Heart left ventricle (tissue), 16 donors: ENCODE data around the gene SRXN1. TPM values are rescaled to one million over a fixed set of nuclear protein-coding genes. Genes with fewer than 3 reads are reported as not detected.

Experiments
- ATAC-seq, 4 donors: fragments of 200-7000 bp; cut with Tn5 transposase; one replicate each; pipeline ENCODE4 v1.9.1; 2020 to 2022; ENCODE audit warnings: moderate library complexity in 4 of 4, mild to moderate bottlenecking in 3 of 4, moderate number of reproducible peaks in 1 of 4
- DNase-seq, 5 donors: peaks; one replicate each; pipeline ENCODE4 v3.0.0-alpha.2; 2020
- H3K27ac ChIP-seq, 12 donors: fragments of 200-600 bp; sonication (generic) in 4 of 12; one replicate each; pipeline versions ENCODE4 v1.5.0 to v1.8.0; 2016 to 2022; ENCODE audit warnings: mild to moderate bottlenecking in 2 of 12
- H3K27me3 ChIP-seq, 9 donors: fragments of 200-600 bp; sonication (generic) in 2 of 9; one replicate each; pipeline versions ENCODE4 v1.5.1 to v1.8.0; 2016 to 2022; ENCODE audit warnings: mild to moderate bottlenecking in 3 of 9
- H3K36me3 ChIP-seq, 9 donors: fragments of 200-600 bp; sonication (generic) in 2 of 9; one replicate each; pipeline versions ENCODE4 v1.5.0 to v1.8.0; 2018 to 2022; ENCODE audit warnings: mild to moderate bottlenecking in 2 of 9
- H3K4me1 ChIP-seq, 12 donors: fragments of 200-600 bp; sonication (generic) in 4 of 12; one replicate each; pipeline versions ENCODE4 v1.5.0 to v1.8.0; 2016 to 2022; ENCODE audit warnings: mild to moderate bottlenecking in 3 of 12
- H3K4me3 ChIP-seq, 12 donors: fragments of 200-600 bp; sonication (generic) in 4 of 12; one replicate each; pipeline versions ENCODE4 v1.5.0 to v1.8.0; 2017 to 2022; ENCODE audit warnings: mild to moderate bottlenecking in 9 of 12, moderate library complexity in 4 of 12
- H3K9me3 ChIP-seq, 12 donors: fragments of 200-600 bp; sonication (generic) in 4 of 12; one replicate each; pipeline versions ENCODE4 v1.5.0 to v1.8.0; 2016 to 2022; ENCODE audit warnings: mild to moderate bottlenecking in 1 of 12
- CTCF ChIP-seq, 12 donors: fragments of 200-600 bp; sonication (generic) in 4 of 12; IDR thresholded peaks; one replicate each; pipeline versions ENCODE4 v1.5.0 to v1.8.0; 2018 to 2022; ENCODE audit warnings: antibody characterized with exemption in 12 of 12, mild to moderate bottlenecking in 5 of 12
- POLR2A ChIP-seq, 2 donors: fragments of 450-650 bp; IDR thresholded peaks; one replicate each; pipeline ENCODE4 v1.6.1; 2017; ENCODE audit warnings: antibody characterized with exemption in 2 of 2, mild to moderate bottlenecking in 2 of 2, moderate library complexity in 2 of 2
- WGBS, 4 donors: extraction: QIAGEN DNeasy Blood & Tissue Kit in 2 of 4; methylation state at CpG; one replicate each; pipeline versions ENCODE4 v1.1.5 to v1.1.7; 2013 to 2018; 5-methylcytosine and 5-hydroxymethylcytosine counted together
- intact Hi-C, 10 donors: fragments of 100-400 bp; cut with DNase I; formaldehyde crosslinking; loops; one replicate each; pipeline versions ENCODE4 v1.11.1 to v1.14.2; 2022
- polyA plus RNA-seq, 2 donors: library from polyadenylated mRNA; stranded (reverse); fragments of 200-250 nt; gene quantifications; one replicate each; pipeline ENCODE4 v1.2.3, GENCODE V29; 2013
- total RNA-seq, 9 donors: library from RNA; depleted of rRNA in 2 of 9; stranded (reverse); fragments of >200 nt in 2 of 9; fragmentation: NEBNext Ultra II Directional in 3 of 9; extraction: Animal tissue kit (Norgen Biotek cat#: 25700) in 3 of 9; gene quantifications; one replicate each; pipeline versions ENCODE4 v1.1.0 to v1.2.4, GENCODE V29; 2016 to 2023
- donor health status: ischemic (EF 13 %, LVEDD 7.1; RV severe dilation, severe dysfunction).
- donor health status: healthy with polysubstance abuse.
- donor health status: DM: no; HTN: yes; CAD: no.
- donor health status: DM: no; HTN: no; CAD: no.
- donor health status: ischemic (EF 25% LVEDD 6.9; RV normal size, moderate dysfunction).
- donor health status: ischemic (EF 25% LVEDD 5.7; RV mildly dilated, moderate dysfunction).
- donor health status: healthy.
- donor health status: DM: yes; HTN: yes; CAD: no.
- donor health status: ischemic (EF 35%, LVEDD 5.7; RV mildly dilated, moderate dysfunction).
- donor health status: nonischemic (EF 11% LVEDD 7.7; RV severe dilation, severe dysfunction).
- donor health status: DM: yes; HTN: yes; CAD: no.
- donor health status: PGD.
- donor health status: ischemic (EF 29% LVEDD 5.4; RV normal size, mild dysfunction).
- donor health status: nonischemic (EF 23%, LVEDD 6.1; RV moderate dilation, normal function).

Gene SRXN1
- total and polyA plus RNA-seq, 11 donors = 11.8 to 147 (median 39.1) TPM

- peaks cover 0 to 24% (median 0%) of the 10 kb centered on the region in 9 donors for H3K36me3 ChIP-seq
- no peaks in the 10 kb centered on the region for H3K9me3 ChIP-seq
- ATAC-seq (peak; percentile 73 to 87 (median 81)), DNase-seq (peak; percentile 82 to 89 (median 84))
- H3K27me3 ChIP-seq = no peaks in the 10 kb centered on the region
- H3K4me1 ChIP-seq = peaks cover 9 to 81% (median 58%) of the 10 kb centered on the region in 12 donors
- 20 to 49% (median 32%) methylated on average over 8 of the region's 8 CpGs for WGBS, 4 donors
- peak overlapping the region; percentile 75 to 93 (median 84) for H3K27ac ChIP-seq
- intact Hi-C loops = loop anchor here in 3 of 10 donors (1.0 to 5.0 kb wide), 4 partner anchors 30 to 40 kb away; no protein-coding TSS in a partner anchor
- peak in 1 of 2 donors; percentile 16 for TF ChIP-seq POLR2A (IDR thresholded peaks at IDR 0.05)
- peak in 2 of 12 donors; percentile 6 to 22 for TF ChIP-seq CTCF (IDR thresholded peaks at IDR 0.05)
- no peak overlapping the region for H3K4me3 ChIP-seq
Observed at GRCh38 chr20:602111-602970, 50.7 kb downstream of the SRXN1 start.

GRCh38 chr20:600736-601135 lies 52.3 kb downstream of the SRXN1 start:
- peak overlapping the region in 7 of 12 donors; percentile 10 to 93 (median 81) for H3K27ac ChIP-seq
- H3K4me3 ChIP-seq = no peak overlapping the region
- intact Hi-C loops = loop anchor here in 1 of 10 donors (5.0 kb wide), 1 partner anchor 42 kb away; no protein-coding TSS in a partner anchor
- no peaks in the 10 kb centered on the region for H3K9me3 ChIP-seq
- H3K4me1 ChIP-seq = peaks cover 9 to 75% (median 51%) of the 10 kb centered on the region in 12 donors
- WGBS, 4 donors = 87 to 93% (median 91%) methylated on average over 6 of the region's 6 CpGs
- H3K27me3 ChIP-seq = no peaks in the 10 kb centered on the region
- H3K36me3 ChIP-seq = peaks cover 0 to 17% (median 0%) of the 10 kb centered on the region in 9 donors
- no peak for ATAC-seq
- TF ChIP-seq POLR2A (IDR thresholded peaks at IDR 0.05) (no peak), CTCF (IDR thresholded peaks at IDR 0.05) (no peak)
- DNase-seq = no peak

- Histone ChIP-seq H3K27me3 (no peaks in the 10 kb centered on the region), H3K9me3 (no peaks in the 10 kb centered on the region), H3K36me3 (peaks cover 0 to 17% (median 0%) of the 10 kb centered on the region in 9 donors), H3K4me3 (no peak overlapping the region), H3K4me1 (peaks cover 9 to 72% (median 46%) of the 10 kb centered on the region in 12 donors), H3K27ac (peak overlapping the region in 5 of 12 donors; percentile 10 to 93 (median 81))
- TF ChIP-seq POLR2A (IDR thresholded peaks at IDR 0.05) (no peak), CTCF (IDR thresholded peaks at IDR 0.05) (no peak)
- ATAC-seq = no peak
- intact Hi-C loops = loop anchor here in 1 of 10 donors (5.0 kb wide), 1 partner anchor 42 kb away; no protein-coding TSS in a partner anchor
- 85 to 95% (median 92%) methylated on average over 2 of the region's 2 CpGs for WGBS, 4 donors
- no peak for DNase-seq
Observed at GRCh38 chr20:600141-600540, 52.9 kb downstream of the SRXN1 start.
